Measurements from ENCODE around the gene USHBP1.

DNA sequence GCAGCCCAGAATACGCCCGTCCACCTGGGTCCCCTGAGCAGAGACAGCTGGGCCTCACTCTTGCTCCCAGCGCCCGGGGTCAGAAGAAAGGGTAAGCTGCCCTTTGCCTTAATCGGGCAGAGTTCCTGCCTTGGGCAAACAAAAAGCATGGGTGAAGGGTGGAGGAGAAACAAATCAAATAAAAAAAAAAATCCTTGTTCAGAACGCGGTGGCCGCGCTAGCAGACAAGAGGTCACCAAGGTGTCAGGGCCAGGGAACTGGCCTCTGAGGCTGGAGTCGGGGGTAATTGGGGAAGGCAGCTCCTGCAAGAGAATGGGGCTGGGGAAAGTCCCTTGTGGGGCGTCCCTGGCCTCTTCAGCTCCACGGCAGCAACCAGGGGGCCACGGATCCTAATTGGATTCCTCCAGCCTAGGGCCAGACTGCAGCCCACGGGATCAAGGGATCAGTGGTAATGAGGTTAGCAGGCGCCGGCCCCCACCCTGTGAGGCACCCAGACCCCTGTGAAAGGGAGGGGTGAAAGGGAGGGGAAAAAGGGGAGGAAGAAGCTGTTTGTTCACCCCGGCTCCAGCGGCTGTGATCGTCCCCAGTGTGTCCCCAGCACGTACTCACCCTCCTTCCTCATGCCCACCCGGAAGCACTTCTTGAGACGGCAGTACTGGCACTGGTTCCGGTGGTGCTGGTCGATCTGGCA, 24.3 kb downstream of the USHBP1 start:
- no peak for TF ChIP-seq POLR2A (IDR thresholded peaks at IDR 0.05)
- TF ChIP-seq, protein P1, sequence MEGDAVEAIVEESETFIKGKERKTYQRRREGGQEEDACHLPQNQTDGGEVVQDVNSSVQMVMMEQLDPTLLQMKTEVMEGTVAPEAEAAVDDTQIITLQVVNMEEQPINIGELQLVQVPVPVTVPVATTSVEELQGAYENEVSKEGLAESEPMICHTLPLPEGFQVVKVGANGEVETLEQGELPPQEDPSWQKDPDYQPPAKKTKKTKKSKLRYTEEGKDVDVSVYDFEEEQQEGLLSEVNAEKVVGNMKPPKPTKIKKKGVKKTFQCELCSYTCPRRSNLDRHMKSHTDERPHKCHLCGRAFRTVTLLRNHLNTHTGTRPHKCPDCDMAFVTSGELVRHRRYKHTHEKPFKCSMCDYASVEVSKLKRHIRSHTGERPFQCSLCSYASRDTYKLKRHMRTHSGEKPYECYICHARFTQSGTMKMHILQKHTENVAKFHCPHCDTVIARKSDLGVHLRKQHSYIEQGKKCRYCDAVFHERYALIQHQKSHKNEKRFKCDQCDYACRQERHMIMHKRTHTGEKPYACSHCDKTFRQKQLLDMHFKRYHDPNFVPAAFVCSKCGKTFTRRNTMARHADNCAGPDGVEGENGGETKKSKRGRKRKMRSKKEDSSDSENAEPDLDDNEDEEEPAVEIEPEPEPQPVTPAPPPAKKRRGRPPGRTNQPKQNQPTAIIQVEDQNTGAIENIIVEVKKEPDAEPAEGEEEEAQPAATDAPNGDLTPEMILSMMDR (IDR thresholded peaks at IDR 0.05), result no peak

Measured in Peyer's patch (tissue), 4 donors.